HG02759 (cell line): ENCODE measurements around the gene ALPG.
"Not testable (repeated sequence)": the region's sequence is repeated elsewhere in the genome, so short reads cannot be mapped to it uniquely, and the experiment has no call there.

ENCODE experiments used
- ATAC-seq: cut with Tn5 transposase; IDR thresholded peaks from one replicate; pipeline ENCODE4 v1.9.1; 2021; ENCODE audit warnings: mild to moderate bottlenecking, moderate library complexity; ENCODE audit not compliant: unreplicated experiment

The ALPG gene

DNA sequence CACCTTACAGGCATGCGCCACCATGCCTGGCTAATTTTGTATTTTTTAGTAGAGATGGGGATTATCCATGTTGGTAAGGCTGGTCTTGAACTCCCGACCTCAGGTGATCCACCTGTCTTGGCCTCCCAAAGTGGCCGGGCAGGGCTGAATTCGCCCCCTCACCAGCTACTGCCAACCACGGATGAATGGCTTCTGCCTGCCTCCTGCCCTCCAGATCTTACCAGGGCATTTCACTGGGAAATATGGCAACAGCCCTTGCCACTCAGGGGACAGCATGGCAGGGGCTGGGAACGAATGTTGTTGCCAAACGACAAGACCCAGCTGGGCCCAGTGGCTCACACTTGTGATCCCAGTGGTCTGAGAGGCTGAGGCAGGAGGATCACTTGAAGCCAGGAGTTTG lies 29.9 kb upstream of the ALPG start:
- no peak for ATAC-seq

DNA sequence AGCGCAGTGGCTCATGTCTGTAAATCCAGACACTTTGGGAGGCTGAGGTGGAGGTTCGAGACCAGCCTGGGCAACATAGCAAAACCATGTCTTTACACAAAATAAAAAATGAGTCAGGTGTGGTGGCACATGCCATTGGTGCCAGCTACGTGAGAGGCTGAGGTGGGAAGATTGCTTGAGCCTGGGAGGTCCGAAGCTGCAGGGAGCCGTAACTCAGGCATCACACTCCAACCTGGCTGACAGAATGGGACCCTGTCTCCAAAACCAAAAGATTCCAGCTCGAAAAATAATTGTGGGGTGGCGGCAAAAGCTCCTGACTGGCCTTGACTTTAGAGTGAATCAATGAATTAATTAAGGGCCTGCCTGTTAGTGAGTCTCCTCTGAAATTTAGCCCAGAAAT lies 29.3 kb upstream of the ALPG start:
- ATAC-seq = no peak

DNA sequence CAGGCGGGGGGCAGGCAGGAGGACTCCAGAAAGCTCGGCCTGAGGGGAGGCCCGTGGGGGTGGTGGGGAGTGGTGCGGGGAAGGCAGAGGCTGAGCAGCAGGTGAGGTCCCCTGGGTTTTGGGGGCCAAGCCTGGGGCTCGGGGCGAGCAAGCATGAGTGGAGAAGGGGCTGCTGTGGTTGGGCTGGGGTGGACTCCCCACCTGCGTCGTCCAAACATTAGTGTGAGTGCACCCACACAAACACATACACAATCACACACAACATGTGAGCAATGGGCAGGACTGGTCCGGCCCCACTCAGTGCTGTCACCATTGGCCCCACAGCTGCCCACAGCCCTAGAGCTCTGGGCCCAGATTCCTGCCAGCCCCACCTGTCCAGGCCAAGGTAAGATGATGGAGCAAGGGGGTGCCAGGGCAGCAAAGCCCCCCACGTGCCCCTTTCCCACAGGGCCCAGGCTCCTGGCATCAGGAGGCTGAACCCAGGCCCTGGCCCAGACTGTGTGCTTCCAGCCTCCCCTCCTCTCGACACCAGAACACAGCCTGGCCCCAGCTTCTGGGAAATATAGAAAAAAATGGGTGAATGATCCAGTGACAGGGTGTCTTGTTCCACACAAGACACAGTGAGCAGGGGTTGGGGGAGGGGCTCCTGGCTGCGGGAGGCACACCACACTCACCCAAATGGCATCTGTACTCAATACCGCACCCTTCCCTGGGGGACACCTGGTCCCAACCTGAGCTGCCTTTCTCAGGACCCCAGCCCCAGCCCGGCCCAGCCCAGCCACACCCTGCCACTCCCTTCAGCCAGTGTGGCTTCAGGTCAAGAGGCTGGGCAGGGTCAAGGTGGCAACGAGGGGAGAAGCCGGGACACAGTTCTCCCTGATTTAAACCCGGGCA lies 28.6 kb upstream of the ALPG start:
- no peak for ATAC-seq

DNA sequence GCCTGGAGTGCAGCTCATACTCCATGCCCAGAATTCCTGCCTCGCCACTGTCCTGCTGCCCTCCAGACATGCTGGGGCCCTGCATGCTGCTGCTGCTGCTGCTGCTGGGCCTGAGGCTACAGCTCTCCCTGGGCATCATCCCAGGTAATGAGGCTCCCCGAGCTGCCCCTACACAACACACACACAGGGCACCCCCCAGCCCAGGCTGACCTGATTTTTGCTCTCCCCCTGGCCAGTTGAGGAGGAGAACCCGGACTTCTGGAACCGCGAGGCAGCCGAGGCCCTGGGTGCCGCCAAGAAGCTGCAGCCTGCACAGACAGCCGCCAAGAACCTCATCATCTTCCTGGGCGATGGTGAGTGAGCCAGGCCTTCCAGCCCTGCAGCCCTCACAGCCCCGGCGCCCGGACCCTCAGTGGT lies 27.9 kb upstream of the ALPG start, which contains the start of gene ALPP:
Gene ALPP (plus strand): TSS at position 17 of the 417 bp plus-strand sequence. CDS start 52 bp downstream, at position 69.
- not testable (repeated sequence) for ATAC-seq

DNA sequence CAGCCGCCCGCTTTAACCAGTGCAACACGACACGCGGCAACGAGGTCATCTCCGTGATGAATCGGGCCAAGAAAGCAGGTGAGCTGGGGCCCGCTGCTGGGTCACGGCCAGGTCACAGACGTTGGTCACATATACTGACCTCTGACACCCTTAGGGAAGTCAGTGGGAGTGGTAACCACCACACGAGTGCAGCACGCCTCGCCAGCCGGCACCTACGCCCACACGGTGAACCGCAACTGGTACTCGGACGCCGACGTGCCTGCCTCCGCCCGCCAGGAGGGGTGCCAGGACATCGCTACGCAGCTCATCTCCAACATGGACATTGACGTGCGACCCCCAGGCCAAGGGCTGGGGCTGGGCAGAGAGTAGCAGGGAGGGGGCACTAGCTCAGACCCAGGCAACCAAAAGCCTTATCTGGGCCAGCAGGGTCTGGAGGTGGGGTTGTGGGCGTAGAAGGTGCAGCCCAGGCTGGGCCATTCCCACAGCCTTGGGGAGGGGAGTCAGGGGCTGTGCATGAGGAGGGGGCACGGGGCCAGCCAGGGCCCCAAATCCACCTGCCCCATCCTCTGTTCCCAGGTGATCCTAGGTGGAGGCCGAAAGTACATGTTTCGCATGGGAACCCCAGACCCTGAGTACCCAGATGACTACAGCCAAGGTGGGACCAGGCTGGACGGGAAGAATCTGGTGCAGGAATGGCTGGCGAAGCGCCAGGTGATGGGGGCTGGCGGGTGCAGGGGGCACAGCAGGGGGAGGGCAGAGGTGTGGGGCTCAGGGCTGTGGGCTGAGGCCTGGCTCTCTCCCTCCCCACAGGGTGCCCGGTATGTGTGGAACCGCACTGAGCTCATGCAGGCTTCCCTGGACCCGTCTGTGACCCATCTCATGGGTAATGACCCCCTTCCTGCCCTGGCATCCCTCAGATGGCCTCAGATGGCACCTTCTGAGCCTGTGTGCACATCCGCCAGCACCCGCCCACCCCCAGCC lies 26.7 kb upstream of the ALPG start:
- ATAC-seq = not testable (repeated sequence)

DNA sequence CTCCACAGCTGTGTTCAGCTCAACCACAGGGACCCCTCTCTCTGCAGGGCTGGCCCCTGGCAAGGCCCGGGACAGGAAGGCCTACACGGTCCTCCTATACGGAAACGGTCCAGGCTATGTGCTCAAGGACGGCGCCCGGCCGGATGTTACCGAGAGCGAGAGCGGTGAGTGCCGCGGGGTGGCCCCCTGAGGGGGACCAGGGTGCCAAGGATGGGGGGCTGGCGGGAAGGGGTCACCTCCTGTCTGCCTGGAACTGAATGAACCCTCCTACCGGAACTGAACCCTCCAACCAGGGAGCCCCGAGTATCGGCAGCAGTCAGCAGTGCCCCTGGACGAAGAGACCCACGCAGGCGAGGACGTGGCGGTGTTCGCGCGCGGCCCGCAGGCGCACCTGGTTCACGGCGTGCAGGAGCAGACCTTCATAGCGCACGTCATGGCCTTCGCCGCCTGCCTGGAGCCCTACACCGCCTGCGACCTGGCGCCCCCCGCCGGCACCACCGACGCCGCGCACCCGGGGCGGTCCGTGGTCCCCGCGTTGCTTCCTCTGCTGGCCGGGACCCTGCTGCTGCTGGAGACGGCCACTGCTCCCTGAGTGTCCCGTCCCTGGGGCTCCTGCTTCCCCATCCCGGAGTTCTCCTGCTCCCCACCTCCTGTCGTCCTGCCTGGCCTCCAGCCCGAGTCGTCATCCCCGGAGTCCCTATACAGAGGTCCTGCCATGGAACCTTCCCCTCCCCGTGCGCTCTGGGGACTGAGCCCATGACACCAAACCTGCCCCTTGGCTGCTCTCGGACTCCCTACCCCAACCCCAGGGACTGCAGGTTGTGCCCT lies 25.2 kb upstream of the ALPG start:
- ATAC-seq = not testable (repeated sequence)

DNA sequence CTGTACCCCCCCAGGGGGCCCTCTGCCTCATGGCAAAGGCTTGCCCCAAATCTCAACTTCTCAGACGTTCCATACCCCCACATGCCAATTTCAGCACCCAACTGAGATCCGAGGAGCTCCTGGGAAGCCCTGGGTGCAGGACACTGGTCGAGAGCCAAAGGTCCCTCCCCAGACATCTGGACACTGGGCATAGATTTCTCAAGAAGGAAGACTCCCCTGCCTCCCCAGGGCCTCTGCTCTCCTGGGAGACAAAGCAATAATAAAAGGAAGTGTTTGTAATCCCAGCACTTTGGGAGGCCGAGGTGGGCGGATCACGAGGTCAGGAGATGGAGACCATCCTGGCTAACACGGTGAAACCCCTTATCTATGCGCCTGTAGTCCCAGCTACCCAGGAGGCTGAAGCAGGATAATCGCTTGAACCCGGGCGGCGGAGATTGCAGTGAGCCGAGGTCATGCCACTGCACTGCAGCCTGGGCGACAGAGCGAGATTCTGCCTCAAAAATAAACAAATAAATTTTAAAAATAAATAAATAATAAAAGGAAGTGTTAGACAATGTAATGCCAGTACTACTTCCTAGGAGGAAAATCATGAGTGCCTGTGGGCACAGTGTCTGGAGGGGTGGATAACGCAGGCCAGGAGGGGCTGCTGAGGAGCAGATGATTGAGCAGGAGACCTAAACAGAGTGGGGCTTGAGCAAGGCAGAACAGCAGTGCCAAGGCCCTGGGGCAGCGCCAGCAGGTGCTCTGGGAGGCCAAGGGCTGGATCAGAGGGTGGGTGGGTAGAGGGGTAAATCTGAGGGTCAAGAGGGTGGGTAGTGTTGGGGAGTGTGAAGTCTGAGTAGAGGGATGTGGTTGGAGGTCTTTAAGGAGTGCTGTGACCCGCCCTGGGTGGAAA lies 24.1 kb upstream of the ALPG start:
- ATAC-seq = no peak

DNA sequence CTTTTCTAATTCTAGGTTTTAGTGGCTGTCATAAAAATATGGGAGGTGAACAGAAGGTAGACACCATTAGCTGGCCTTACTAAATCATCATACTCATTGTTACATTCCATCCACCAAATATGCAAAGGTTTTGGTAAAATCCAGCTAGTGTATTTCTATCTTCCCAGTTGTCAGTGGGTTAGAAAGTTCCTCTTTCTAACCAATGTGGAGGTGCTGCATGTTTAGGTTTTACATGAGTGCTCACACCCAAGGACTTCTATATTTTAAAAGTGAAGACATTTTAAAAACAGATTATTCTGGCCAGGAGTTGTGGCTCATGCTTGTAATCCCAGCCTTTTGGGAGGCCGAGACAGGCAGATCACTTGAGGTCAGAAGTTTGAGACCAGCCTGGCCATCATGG lies 22.2 kb upstream of the ALPG start:
- no peak for ATAC-seq

DNA sequence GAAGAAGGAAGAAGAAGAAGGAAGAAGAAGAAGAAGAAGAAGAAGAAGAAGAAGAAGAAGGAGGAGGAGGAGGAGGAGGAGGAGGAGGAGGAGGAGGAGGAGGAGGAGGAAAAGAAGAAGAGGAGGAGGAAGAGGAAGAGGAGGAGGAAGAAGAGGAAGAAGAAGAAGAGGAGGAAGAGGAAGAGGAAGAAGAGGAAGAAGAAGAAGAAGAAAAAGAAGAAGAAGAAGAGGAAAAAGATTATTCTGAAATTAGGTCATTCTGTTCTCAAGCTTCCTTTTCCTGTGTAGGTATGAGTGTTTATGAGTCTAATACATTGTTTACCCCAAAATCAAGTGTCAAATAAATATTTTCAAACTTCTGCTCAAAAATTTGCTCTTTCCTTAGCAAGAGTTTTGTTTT lies 21.6 kb upstream of the ALPG start:
- not testable (repeated sequence) for ATAC-seq

DNA sequence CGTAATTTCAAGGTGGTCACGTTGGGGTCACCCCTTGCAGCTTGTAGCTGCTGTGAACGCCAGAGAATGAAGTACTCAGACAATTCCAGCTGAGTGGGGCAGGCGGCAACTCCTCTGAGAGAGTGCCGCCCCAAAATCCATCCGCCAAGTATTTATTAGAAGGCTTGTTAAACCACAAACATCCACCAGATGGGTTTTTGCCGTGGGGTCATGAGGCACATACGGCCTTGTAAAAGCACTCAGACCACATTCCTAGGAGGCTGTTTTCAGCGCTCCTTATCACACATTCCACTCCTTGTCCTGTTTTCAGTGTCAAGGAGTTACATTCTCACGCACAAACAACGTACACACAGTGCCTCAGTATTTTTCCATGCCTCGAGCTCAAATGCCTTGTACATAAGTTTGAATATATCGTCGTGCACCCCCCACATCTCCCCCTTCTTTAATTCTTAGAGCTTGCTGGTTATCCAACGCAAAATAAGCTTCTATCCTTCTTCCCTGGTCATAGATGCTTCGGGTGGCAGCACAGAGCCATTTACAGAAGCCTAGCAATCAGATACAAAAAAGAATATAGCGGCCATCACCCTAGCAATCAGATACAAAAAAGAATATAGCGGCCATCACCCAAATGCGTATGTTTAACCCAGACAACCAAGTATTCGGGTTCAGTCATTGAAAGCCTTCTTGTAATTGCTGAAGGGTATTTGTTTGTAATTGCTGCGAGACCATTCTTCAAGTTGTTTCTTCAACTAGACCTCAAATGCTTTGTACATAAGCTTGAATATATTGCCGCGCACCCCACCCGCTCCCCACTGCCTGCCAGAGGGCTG lies 20.8 kb upstream of the ALPG start:
- no peak for ATAC-seq

DNA sequence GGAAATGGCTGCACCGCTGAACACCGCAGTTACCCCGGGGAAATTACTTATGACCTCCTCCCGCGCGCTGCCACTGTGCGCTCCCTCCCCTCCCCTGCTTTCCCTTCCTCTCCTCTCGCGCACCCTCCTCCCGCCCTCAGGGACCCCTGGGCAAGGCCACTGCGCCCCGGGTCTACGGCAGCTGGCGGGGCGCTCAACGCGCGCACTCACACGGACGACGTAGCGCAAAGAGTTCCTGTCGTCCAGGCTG lies 20.2 kb upstream of the ALPG start:
- ATAC-seq = no peak

DNA sequence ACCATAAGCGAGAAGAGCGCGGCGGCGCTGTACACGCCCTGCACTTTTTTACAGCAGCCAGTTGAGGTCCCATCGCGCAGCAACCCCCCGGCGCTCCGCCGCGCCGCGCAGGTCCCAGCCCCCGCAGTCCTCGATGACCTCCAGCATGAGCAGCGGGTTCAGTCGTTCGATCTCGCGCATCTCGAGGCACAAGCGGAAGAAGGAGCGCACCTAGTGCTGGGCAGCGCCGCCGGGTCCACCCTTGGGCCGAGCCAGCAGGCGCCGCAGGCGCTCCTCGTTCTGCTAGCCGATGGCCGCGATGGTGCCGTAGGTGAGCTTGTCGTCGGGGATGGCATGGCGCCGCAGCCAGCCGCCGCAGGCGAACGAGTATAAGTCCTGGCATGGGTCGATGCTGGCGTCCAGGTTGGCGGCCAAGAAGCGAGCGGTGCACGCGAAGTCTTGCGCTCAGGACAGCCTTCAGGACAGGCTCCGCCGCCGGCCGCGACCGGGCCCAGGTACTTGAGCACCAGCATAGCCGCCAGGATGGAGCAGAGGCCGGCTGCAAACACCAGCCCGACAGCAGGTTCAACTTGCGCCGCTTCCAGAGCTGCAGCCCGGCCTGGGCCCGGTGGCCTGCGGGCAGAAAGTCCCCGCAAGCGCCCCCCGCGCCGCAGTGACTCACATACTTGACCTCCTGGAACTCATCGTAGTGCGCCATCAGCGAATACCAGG lies 19.7 kb upstream of the ALPG start:
- no peak for ATAC-seq

DNA sequence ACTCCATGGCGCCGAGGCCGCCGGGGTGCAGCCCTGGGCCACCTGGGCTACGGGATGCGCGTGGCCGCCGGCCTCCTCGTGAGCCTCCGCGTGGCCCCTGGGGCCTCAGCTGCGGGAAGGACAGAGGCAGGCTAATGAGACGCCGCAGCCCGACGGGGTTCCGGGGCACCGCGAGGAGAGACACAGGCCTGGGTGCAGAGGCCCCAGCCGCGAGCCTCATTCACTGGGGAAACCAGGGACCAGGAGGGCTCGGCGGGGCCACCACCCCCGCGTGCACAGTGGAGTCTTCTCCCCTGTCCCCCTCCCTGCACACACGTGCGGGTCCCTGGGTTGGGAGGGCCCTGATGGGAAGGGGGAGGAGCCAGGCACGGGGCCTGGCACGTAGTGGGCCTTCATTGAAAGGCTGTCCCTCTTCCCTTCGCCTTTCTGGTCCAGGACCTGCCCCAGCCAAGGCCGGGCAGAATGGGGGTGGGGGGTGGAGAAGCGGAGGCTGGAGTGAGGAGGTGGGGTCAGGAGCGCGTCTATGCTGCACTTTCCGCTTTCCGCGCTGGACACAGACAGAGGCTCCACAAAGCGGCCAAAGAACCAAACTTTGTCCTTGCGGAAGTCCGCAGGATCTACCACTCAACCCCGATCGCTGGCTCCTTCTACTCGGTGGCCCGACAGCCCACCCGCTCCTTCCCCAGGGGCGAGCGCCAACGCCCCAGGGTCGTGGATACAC lies 19.0 kb upstream of the ALPG start:
- no peak for ATAC-seq

DNA sequence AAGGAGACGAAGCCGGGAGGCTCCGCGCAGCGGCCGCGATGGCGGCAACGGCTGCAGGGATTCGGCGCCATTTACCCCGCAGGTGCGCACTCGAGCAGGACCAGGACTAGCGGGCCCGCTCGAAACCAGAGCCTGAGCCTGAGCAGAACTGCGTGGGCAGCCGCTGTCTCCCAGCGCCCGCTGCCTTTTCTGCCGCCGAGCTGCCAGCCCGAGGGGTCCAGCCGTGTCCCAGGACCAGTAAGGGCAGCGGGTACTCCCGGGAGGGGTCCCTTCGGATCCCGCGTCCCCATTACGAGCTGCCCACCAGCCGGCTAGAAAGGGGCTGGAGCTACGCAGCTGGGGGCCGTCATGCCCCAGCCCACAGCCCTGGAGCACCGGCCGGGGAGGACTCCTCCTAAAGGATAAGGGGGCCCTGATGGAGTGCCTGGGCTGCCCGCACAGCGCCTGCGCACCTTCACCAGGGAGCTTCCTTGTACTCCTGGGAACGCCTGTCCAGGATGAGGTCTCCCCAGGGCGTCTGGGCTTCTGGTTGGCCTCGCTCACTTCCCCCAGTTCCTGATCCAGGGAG lies 18.2 kb upstream of the ALPG start:
- ATAC-seq = no peak

DNA sequence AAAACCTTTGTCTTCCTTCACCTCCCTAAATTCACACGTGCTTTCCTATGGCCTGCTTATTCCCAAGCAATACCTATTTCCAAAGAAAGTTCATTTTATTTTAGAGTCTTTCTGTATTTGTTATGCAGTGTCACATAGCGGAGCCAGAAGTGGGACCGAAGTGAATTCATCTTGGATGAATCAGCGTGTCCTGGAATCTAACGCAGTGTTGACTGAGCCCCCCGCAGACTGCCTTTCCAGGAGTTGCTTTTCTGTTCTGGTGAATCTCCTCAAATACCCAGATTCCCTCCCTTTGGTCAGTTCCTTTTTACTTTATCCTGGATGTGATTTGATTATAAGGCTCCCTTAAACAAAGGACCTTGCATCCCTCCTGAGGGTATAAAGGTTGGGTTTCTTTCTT lies 17.3 kb upstream of the ALPG start:
- no peak for ATAC-seq

DNA sequence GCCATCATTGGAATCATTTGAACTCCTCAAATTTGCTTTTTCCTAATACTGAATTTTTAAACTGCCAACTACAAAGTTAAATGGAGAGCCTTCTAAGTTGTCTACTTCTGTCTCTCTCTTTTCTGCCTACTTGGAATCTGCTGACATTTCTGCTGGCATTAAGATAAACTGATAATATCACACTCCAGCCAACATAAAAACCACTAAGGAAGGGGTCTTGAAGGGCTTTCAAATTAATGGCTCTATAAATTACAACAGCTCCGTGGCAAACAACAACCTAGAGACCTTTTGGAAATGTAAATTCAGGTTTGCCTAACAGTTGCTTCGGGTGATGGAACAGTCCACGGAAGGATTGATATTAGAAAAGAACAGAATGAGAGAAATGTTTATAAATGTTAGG lies 16.0 kb upstream of the ALPG start:
- no peak for ATAC-seq

DNA sequence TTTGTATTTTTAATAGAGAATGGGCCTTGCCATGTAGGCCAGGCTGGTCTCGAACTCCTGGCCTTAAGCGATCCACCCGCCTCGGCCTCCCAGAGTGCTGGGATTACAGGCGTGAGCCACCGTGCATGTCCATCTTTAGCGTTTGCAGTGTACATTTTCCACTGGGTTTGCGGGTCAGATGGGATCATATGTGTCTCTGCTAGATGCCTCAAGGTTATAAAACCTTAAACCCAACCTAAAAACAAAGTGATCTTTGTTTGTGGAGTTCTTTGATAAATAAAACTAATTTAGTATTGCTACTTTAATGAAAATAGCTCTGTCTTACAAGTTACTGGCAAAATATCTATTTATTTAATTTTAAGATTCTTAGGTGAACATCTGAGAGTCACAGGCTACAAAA lies 13.1 kb upstream of the ALPG start:
- ATAC-seq = no peak

DNA sequence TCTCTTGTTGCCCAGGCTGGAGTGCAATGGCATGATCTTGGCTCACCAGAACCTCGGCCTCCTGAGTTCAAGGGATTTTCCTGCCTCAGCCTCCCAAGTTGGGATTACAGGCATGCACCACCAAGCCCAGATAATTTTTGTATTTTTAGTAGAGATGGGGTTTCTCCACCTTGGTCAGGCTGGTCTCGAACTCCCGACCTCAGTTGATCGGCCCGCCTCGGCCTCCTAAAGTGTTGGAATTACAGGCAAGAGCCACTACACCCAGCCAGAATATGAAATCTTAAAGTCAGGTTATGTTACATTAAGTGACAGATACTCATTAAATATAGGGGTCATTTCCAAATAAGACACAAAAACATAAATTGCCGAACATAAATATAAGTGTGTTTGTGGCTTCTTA lies 12.2 kb upstream of the ALPG start:
- not testable (repeated sequence) for ATAC-seq
